ENCODE data around the gene EYS.

EYS gene

GRCh38 chr6:65202738-65203137 is 504.3 kb downstream of the EYS start:
- Histone ChIP-seq H3K4me2 (no peak overlapping the region), H3K4me1 (ENCODE audit: low read depth, poor library complexity, severe bottlenecking) (no peaks in the 10 kb centered on the region), H3K36me3 (ENCODE audit: insufficient read depth) (no peaks in the 10 kb centered on the region), H3K27me3 (ENCODE audit: insufficient read depth, low read depth) (no peaks in the 10 kb centered on the region), H3K27ac (no peak overlapping the region), H4K20me1 (ENCODE audit: insufficient read depth) (no peaks in the 10 kb centered on the region), H2AFZ (ENCODE audit: low read depth) (no peak overlapping the region), H3K79me2 (ENCODE audit: insufficient read depth, low read depth) (no peaks in the 10 kb centered on the region), H3K4me3 (IDR thresholded peaks at IDR 0.05; ENCODE audit: insufficient read depth, low read depth, low read length) (no peak overlapping the region), H3K9ac (no peak overlapping the region)
- no peak for TF ChIP-seq CTCF (conservative IDR thresholded peaks at IDR 0.05; ENCODE audit: low read depth, low read length)

GRCh38 chr6:65199683-65200082 is 507.3 kb downstream of the EYS start:
- H3K9ac ChIP-seq = no peak overlapping the region
- no peaks in the 10 kb centered on the region for H3K79me2 ChIP-seq (ENCODE audit: insufficient read depth, low read depth)
- no peak overlapping the region for H3K27ac ChIP-seq
- no peak overlapping the region for H3K4me2 ChIP-seq
- no peak overlapping the region for H3K4me3 ChIP-seq (IDR thresholded peaks at IDR 0.05; ENCODE audit: insufficient read depth, low read depth, low read length)
- no peak overlapping the region for H2AFZ ChIP-seq (ENCODE audit: low read depth)
- TF ChIP-seq CTCF (conservative IDR thresholded peaks at IDR 0.05; ENCODE audit: low read depth, low read length) = no peak
- H4K20me1 ChIP-seq (ENCODE audit: insufficient read depth) = no peaks in the 10 kb centered on the region
- H3K36me3 ChIP-seq (ENCODE audit: insufficient read depth) = no peaks in the 10 kb centered on the region
- H3K27me3 ChIP-seq (ENCODE audit: insufficient read depth, low read depth) = no peaks in the 10 kb centered on the region
- no peaks in the 10 kb centered on the region for H3K4me1 ChIP-seq (ENCODE audit: low read depth, poor library complexity, severe bottlenecking)

GRCh38 chr6:65199121-65199520 is 507.9 kb downstream of the EYS start:
- Histone ChIP-seq H2AFZ (ENCODE audit: low read depth) (no peak overlapping the region), H3K4me3 (IDR thresholded peaks at IDR 0.05; ENCODE audit: insufficient read depth, low read depth, low read length) (no peak overlapping the region), H3K27ac (no peak overlapping the region), H4K20me1 (ENCODE audit: insufficient read depth) (no peaks in the 10 kb centered on the region), H3K36me3 (ENCODE audit: insufficient read depth) (no peaks in the 10 kb centered on the region), H3K4me2 (no peak overlapping the region), H3K4me1 (ENCODE audit: low read depth, poor library complexity, severe bottlenecking) (no peaks in the 10 kb centered on the region), H3K9ac (no peak overlapping the region), H3K27me3 (ENCODE audit: insufficient read depth, low read depth) (no peaks in the 10 kb centered on the region), H3K79me2 (ENCODE audit: insufficient read depth, low read depth) (no peaks in the 10 kb centered on the region)
- TF ChIP-seq CTCF (conservative IDR thresholded peaks at IDR 0.05; ENCODE audit: low read depth, low read length) = no peak

- Histone ChIP-seq H3K4me3 (IDR thresholded peaks at IDR 0.05; ENCODE audit: insufficient read depth, low read depth, low read length) (no peak overlapping the region), H3K4me1 (ENCODE audit: low read depth, poor library complexity, severe bottlenecking) (no peaks in the 10 kb centered on the region), H3K9ac (no peak overlapping the region), H2AFZ (ENCODE audit: low read depth) (no peak overlapping the region), H3K27me3 (ENCODE audit: insufficient read depth, low read depth) (no peaks in the 10 kb centered on the region), H3K36me3 (ENCODE audit: insufficient read depth) (no peaks in the 10 kb centered on the region), H4K20me1 (ENCODE audit: insufficient read depth) (no peaks in the 10 kb centered on the region), H3K4me2 (no peak overlapping the region), H3K79me2 (ENCODE audit: insufficient read depth, low read depth) (no peaks in the 10 kb centered on the region), H3K27ac (no peak overlapping the region)
- TF ChIP-seq CTCF (conservative IDR thresholded peaks at IDR 0.05; ENCODE audit: low read depth, low read length) = no peak
Measured at GRCh38 chr6:65191471-65191870, 515.6 kb downstream of the EYS start.
